Astrocyte of the spinal cord (primary cell): ENCODE measurements around the gene N4BP2.
"Not testable (repeated sequence)": the region's sequence is repeated elsewhere in the genome, so short reads cannot be mapped to it uniquely, and the experiment has no call there.

Experiments used
- DNase-seq: peaks from one replicate; pipeline ENCODE4 v3.0.0; 2011; ENCODE audit warnings: low read depth, low spot score
- H3K4me3 ChIP-seq: 2 replicates; pipeline ENCODE4 v1.5.1; 2011; ENCODE audit warnings: low read depth, mild to moderate bottlenecking, low read length, moderate library complexity
- in situ Hi-C: cut with HindIII; loops from 2 replicates; pipeline ENCODE4 v1.10.0; 2017; ENCODE audit warnings: low sequenced_read_pairs
- TF ChIP-seq, protein P1 (sequence below): IDR thresholded peaks from 2 replicates; pipeline ENCODE4 v1.5.1; 2012; ENCODE audit warnings: low read depth, mild to moderate bottlenecking, low read length, inconsistent platforms

Gene N4BP2

DNA sequence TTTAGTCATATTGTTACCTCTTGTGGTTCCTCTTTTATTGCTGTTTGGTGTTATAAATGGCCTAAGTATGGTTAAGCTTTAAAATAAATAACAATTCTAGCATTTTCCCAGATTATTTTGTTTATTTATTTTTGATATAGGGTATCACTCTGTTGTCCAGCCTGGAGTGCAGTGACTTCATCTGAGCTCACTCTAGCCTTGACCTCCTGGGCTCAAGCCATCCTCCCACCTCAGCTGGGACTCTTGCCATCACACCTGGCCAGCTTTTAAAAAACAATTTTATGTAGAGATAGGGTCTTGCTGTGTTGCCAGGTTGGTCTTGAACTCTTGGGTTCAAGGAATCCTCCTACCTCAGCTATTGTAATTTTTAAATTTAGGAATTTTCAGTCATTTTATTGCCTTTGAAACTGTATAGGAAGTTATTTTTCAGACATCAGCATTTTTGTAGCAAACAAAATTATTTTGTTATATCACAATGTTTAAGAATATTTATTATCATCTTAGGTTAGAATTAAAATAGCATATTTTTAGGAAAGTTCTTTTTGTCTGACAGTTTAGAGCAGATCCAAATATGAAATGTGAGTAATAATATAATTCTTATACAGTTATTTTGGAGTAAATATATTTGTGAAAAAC is 73.9 kb downstream of the N4BP2 start:
- no peak overlapping the region for H3K4me3 ChIP-seq
- in situ Hi-C loops, result no loop called here
- DNase-seq, result no peak
- TF ChIP-seq, protein P1, sequence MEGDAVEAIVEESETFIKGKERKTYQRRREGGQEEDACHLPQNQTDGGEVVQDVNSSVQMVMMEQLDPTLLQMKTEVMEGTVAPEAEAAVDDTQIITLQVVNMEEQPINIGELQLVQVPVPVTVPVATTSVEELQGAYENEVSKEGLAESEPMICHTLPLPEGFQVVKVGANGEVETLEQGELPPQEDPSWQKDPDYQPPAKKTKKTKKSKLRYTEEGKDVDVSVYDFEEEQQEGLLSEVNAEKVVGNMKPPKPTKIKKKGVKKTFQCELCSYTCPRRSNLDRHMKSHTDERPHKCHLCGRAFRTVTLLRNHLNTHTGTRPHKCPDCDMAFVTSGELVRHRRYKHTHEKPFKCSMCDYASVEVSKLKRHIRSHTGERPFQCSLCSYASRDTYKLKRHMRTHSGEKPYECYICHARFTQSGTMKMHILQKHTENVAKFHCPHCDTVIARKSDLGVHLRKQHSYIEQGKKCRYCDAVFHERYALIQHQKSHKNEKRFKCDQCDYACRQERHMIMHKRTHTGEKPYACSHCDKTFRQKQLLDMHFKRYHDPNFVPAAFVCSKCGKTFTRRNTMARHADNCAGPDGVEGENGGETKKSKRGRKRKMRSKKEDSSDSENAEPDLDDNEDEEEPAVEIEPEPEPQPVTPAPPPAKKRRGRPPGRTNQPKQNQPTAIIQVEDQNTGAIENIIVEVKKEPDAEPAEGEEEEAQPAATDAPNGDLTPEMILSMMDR, result no peak

DNA sequence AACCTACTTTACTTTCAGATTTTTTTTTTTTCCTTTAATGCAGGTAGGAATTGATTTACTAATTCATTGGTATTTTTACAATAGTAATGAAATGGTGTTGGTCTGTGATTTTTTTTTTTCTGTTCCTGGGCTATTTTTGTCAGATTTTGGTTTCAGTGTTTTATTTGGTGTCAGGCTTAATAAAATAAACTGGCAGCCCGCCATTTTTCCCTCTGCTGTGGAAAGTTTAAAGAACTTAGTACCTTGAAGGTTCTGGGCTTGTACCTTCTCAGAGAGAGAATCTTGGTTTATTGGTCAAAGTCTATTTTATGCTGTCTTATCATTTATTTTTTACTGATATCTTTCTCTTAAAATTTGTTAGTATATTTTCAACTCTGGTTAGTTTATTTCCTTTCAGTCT is 76.2 kb downstream of the N4BP2 start:
- in situ Hi-C loops, result no loop called here
- TF ChIP-seq, protein P1, result no peak
- DNase-seq, result no peak
- no peak overlapping the region for H3K4me3 ChIP-seq

DNA sequence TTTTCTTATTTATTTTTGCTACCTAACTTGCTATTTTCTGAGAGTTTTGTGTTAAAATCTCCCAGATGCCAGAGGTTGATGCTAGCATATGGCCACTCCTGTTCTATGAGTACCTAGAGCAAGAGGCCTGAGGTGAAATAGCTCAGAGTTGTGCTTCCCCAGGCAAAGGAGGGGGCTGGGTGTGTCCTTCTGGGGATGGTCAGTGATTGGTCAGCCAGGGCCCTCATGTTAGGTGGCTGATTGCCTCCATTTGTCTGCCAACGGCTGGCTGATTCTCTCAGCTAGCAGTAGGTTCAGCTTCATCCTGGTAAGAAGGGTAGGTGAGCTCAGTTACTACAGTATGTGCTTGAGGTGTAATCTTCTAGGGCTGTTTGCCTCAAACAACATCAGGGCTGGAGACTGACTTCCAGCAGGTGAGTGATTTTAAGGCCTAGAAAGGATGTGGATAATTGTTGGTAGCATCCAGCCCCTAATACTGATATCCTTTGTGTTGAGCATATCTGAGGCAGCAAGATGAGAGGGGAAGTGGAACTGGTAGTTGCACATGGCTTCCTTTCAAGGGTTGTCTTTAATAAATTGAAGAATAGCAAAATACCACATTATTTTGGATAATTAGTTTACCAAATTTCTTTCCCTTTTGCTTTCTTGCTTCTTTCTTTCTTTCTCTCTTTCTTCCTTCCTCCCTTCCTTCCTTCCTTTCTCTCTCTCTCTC is 77.7 kb downstream of the N4BP2 start:
- TF ChIP-seq, protein P1, result no peak
- H3K4me3 ChIP-seq, result no peak overlapping the region
- in situ Hi-C loops, result no loop called here
- no peak for DNase-seq

DNA sequence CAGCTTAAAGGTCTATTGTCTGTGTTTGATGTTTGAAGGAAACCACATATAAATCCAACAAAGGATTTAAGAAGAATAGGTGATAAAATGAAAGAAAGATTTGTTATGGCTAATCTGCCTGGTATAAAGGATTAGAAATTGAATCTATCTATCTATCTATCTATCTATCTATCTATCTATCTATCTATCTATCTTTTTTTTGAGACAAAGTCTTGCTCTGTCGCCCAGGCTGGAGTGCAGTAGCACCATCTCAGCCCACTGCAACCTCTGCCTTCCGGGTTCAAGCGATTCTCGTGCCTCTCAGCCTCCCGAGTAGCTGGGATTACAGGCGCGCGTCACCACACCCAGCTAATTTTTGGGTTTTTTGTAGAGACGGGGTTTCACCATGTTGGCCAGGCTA is 79.6 kb downstream of the N4BP2 start:
- in situ Hi-C loops, DNase-seq, H3K4me3 ChIP-seq: not testable (repeated sequence)

DNA sequence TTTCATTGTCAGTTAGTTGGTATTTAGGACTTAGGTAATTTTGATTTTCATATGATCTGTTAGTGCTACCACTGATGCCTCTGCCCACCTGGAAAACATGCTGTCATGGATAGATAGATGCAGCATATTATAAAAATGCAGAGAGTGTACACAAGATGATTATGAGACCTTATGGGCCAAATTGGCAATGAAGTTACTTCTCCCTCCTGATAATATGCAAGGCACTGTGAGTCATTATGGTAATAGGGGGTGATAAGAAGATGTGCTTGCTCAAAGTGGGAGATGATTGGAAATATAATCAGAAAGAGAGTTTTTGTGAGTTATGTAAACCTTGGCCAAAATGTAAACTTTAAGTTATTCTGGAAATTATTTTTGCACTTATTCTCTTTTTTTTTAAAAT is 83.5 kb downstream of the N4BP2 start:
- no peak overlapping the region for H3K4me3 ChIP-seq
- DNase-seq, result no peak
- in situ Hi-C loops, result no loop called here
- TF ChIP-seq, protein P1, result no peak

DNA sequence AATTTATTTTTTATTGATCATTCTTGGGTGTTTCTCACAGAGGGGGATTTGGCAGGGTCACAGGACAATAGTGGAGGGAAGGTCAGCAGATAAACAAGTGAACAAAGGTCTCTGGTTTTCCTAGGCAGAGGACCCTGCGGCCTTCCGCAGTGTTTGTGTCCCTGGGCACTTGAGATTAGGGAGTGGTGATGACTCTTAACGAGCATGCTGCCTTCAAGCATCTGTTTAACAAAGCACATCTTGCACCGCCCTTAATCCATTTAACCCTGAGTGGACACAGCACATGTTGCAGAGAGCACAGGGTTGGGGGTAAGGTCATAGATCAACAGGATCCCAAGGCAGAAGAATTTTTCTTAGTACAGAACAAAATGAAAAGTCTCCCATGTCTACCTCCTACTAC is 83.9 kb downstream of the N4BP2 start:
- H3K4me3 ChIP-seq, DNase-seq: not testable (repeated sequence)

DNA sequence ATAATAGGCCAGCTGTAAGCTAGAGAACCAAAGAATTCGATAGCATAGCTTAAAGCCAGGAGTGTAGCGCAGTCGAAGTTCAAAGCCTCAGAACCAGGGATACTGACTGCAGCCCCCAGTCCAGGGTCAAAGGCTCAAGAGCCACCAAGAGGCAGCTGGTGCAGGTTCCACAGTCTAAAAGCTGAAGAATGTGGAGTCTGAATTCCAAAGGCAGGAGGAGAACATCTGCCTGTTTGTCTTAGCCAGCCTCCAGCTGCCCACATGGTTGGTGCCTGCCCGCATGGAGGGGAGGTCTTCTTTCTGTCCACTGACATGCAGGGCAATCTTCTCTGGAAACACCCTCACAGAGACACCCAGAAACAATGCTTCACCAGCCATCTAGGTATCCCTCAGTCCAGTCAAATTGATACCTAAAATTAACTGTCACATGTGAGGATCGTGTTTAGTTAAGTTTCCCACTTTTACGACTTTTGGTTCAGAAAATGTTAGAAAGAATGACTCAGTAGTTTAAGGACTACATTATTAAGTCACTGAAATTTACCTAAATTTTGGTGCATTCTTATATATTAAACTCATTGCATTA is 87.4 kb downstream of the N4BP2 start:
- in situ Hi-C loops, result no loop called here

More for the DNA sequence above, 83.9 kb downstream of the N4BP2 start:
- in situ Hi-C loops, result not testable (repeated sequence)

More for the DNA sequence above, 87.4 kb downstream of the N4BP2 start:
- no peak overlapping the region for H3K4me3 ChIP-seq
- no peak for DNase-seq
- TF ChIP-seq, protein P1, result no peak
